HFFc6 (cell line): ENCODE measurements around the gene SNCB. TPM values are rescaled to one million over a fixed set of nuclear protein-coding genes. Genes with fewer than 3 reads are reported as not detected.

Experiments used
- DNase-seq: peaks from one replicate; pipeline ENCODE4 v3.0.0-alpha.2; 2018
- H3K27ac Mint-ChIP-seq: 2 replicates; pipeline ENCODE4 v1.8.0; 2020; ENCODE audit warnings: mild to moderate bottlenecking, mixed read lengths
- H3K27me3 Mint-ChIP-seq: 2 replicates; pipeline ENCODE4 v1.8.0; 2021; ENCODE audit warnings: mild to moderate bottlenecking, moderate library complexity, mixed read lengths; ENCODE audit not compliant: insufficient read depth
- H3K36me3 Mint-ChIP-seq: 2 replicates; pipeline ENCODE4 v1.8.0; 2021; ENCODE audit warnings: low read depth, mixed read lengths
- H3K4me1 Mint-ChIP-seq: 2 replicates; pipeline ENCODE4 v1.8.0; 2020; ENCODE audit warnings: low read depth, mixed read lengths
- H3K4me3 Mint-ChIP-seq: 2 replicates; pipeline ENCODE4 v1.8.0; 2020; ENCODE audit warnings: mild to moderate bottlenecking, moderate library complexity, mixed read lengths
- H3K9me3 Mint-ChIP-seq: 2 replicates; pipeline ENCODE4 v1.8.0; 2020; ENCODE audit warnings: mild to moderate bottlenecking, mixed read lengths
- total RNA-seq, 6 experiments: library from RNA; stranded (reverse); fragmentation: NEBNext Ultra II Directional; extraction: Animal tissue kit (Norgen Biotek cat#: 25700); gene quantifications; 2 replicates in 1 of 6; 3 replicates in 5 of 6; pipeline ENCODE4 v1.2.3, GENCODE V29; 2021
- TF ChIP-seq, protein P1 (sequence below): fragments of 200-600 bp; sonication (generic); IDR thresholded peaks from 2 replicates; pipeline ENCODE4 v1.5.0; 2021; ENCODE audit warnings: antibody characterized with exemption, mild to moderate bottlenecking

The SNCB gene
- total RNA-seq, 6 experiments from 2014 or later, result not detected

DNA sequence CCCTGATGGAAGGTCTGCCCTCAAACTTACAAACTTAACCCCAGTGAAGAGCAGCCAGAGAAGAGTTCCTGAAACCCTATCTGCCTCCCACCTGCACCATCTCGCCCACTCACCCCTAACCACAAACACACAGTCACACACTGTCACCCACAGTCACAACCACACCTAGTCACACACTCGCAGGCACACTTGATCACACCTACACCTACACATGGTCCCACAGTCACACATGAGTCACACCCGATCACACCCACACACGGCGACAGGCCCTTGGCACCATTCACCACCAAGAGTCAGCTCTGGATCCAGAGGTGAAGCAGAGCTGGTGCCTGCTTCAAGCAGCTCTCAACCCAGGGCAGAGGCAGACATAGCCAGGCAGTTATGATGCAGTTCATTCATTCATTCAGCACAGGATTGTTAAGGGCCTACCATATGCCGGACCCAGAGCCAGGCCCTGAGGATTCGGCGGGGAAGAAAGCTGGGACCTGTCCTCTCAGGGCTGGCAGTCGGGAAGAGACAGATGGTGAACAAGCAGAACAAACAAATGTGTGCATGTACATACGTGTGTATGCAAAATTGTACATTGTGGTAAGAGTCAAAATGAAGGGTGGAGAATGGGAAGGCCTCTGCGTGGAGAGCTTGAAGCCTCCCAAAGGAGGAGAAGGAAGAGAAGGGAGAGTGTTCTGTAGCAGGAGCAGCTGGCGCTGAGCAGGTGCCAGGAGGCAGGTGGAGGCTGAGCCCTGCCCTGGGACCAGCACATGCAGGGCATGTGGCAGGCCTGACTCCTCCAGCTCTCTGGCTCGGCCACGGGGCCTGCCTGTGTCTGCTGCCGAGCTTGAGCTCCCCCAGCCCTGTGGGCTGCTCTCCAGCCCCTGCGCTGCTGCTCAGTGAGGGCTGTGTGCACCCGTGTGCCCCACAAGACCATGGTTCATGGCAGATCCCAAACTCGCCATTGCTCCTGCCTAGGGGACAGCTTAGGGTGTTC, 23.4 kb upstream of the SNCB start:
- H3K9me3 Mint-ChIP-seq, result no peaks in the 10 kb centered on the region
- TF ChIP-seq, protein P1, sequence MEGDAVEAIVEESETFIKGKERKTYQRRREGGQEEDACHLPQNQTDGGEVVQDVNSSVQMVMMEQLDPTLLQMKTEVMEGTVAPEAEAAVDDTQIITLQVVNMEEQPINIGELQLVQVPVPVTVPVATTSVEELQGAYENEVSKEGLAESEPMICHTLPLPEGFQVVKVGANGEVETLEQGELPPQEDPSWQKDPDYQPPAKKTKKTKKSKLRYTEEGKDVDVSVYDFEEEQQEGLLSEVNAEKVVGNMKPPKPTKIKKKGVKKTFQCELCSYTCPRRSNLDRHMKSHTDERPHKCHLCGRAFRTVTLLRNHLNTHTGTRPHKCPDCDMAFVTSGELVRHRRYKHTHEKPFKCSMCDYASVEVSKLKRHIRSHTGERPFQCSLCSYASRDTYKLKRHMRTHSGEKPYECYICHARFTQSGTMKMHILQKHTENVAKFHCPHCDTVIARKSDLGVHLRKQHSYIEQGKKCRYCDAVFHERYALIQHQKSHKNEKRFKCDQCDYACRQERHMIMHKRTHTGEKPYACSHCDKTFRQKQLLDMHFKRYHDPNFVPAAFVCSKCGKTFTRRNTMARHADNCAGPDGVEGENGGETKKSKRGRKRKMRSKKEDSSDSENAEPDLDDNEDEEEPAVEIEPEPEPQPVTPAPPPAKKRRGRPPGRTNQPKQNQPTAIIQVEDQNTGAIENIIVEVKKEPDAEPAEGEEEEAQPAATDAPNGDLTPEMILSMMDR, result no peak
- H3K4me3 Mint-ChIP-seq, result no peak overlapping the region
- H3K4me1 Mint-ChIP-seq, result peaks cover 15% of the 10 kb centered on the region
- H3K36me3 Mint-ChIP-seq, result peaks cover 5% of the 10 kb centered on the region; the same call in 1 of the 2 replicates
- DNase-seq, result peak; percentile 22
- no peaks in the 10 kb centered on the region for H3K27me3 Mint-ChIP-seq
- peak overlapping the region; percentile 1; the same call in 1 of the 2 replicates for H3K27ac Mint-ChIP-seq

DNA sequence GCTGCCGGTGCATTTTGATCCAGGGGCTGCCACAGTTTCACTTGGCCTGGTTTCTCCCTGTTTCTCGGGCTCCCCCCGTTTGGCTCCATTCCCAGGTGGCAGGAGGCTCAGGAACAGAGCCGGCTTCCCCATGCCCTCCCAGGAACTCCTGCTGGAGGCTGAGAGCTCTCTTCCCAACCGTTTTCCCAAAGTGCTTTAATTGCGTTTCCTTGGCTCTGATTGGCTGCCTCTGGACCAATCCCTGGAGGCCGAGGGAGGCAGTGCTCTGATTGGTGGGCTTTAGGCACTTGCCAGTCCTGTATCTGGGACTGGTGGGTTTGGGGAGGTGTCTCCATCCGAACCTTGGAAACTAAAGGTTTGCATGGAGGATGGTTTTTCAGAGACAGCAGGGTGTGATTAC, 21.8 kb upstream of the SNCB start:
- TF ChIP-seq, protein P1, result no peak
- H3K4me1 Mint-ChIP-seq, result peaks cover 21% of the 10 kb centered on the region

DNA sequence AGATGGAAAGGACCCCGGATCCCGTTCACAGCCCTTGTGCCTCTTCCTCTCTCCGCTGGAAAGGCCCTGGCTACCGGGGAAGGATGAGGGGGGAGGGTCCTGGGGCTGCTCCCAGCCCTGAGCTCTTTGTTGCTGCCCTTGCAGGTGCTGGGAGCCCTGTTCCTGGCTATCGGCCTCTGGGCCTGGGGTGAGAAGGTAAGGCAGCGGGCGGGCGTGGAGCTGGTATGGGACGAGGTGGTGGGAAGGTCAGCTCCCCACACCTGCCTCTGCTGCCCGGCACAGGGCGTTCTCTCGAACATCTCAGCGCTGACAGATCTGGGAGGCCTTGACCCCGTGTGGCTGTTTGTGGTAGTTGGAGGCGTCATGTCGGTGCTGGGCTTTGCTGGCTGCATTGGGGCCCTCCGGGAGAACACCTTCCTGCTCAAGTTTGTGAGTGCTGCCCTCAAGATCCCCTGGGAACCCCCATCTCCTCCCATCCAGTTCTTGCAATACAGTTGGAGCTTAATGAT, 21.2 kb upstream of the SNCB start:
- H3K4me1 Mint-ChIP-seq, result peaks cover 26% of the 10 kb centered on the region
- DNase-seq, result no peak
- no peaks in the 10 kb centered on the region for H3K9me3 Mint-ChIP-seq
- no peaks in the 10 kb centered on the region for H3K27me3 Mint-ChIP-seq
- H3K27ac Mint-ChIP-seq, result no peak overlapping the region
- TF ChIP-seq, protein P1, result no peak
- H3K4me3 Mint-ChIP-seq, result no peak overlapping the region
- peaks cover 5% of the 10 kb centered on the region; the same call in 1 of the 2 replicates for H3K36me3 Mint-ChIP-seq

More for the DNA sequence above, 21.8 kb upstream of the SNCB start:
- H3K36me3 Mint-ChIP-seq, result peaks cover 5% of the 10 kb centered on the region; the same call in 1 of the 2 replicates
- no peak for DNase-seq
- H3K4me3 Mint-ChIP-seq, result no peak overlapping the region
- no peak overlapping the region for H3K27ac Mint-ChIP-seq
- no peaks in the 10 kb centered on the region for H3K27me3 Mint-ChIP-seq
- no peaks in the 10 kb centered on the region for H3K9me3 Mint-ChIP-seq

- Mint-ChIP-seq H3K9me3 (no peaks in the 10 kb centered on the region), H3K27ac (no peak overlapping the region), H3K27me3 (no peaks in the 10 kb centered on the region), H3K36me3 (peaks cover 5% of the 10 kb centered on the region; the same call in 1 of the 2 replicates), H3K4me3 (no peak overlapping the region), H3K4me1 (peaks cover 33% of the 10 kb centered on the region)
- TF ChIP-seq, protein P1, result no peak
- no peak for DNase-seq
Observed at GRCh38 chr5:176650354-176650884, 20.1 kb upstream of the SNCB start.

DNA sequence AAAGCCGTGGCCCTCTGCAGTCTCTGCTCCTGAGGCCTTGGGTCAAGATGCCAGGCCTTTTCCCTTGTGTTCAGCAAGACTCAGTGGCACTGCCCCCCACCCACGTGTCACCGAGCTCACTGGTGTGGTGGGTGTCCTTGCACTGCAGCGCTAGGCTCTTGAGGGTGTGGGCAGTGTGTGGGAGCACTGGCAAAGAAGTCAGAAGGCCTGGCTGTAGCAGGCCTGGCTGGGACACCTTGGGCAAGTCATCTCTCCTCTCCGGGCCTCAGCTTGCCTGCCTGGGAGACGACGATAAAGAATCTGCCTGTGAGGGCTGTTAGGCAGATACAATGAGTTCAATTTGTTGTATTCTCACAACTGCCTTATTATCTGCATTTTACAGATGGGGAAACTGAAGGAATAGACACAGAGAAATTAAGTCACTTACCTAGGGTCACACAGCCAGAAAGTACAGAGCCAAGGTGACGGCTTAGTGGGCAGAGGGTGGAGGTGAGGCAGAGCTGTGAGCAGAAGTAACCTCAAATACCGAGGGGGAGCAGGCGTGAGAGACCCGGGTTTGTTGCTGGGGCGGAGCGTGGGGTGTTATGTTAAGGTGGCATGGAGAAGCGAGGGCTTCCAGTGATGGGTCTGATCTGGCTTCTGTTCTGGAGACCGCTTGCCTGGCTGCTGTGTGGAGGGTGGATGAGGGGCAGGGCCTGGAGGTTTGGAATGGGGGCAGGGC, 18.3 kb upstream of the SNCB start:
- no peak for DNase-seq
- peak overlapping the region; percentile 91 for H3K4me3 Mint-ChIP-seq
- H3K4me1 Mint-ChIP-seq, result peaks cover 31% of the 10 kb centered on the region
- H3K27ac Mint-ChIP-seq, result peak overlapping the region; percentile 42; the same call in 1 of the 2 replicates
- TF ChIP-seq, protein P1, result no peak
- peaks cover 3% of the 10 kb centered on the region; the same call in 1 of the 2 replicates for H3K36me3 Mint-ChIP-seq
- no peaks in the 10 kb centered on the region; the same call in 1 of the 2 replicates for H3K27me3 Mint-ChIP-seq
- no peaks in the 10 kb centered on the region for H3K9me3 Mint-ChIP-seq
